Endothelial cell (in vitro differentiated cells): Measurements from ENCODE around the gene CPSF7. TPM values are rescaled to one million over a fixed set of nuclear protein-coding genes. Genes with fewer than 3 reads are reported as not detected.

ENCODE experiments used
- DNase-seq: peaks from one replicate; pipeline ENCODE4 v3.0.0; 2021; ENCODE audit warnings: low spot score
- H3K27ac Mint-ChIP-seq: one replicate; pipeline ENCODE4 v1.8.0; 2021; ENCODE audit warnings: mixed read lengths, inconsistent platforms; ENCODE audit not compliant: unreplicated experiment
- H3K27me3 Mint-ChIP-seq: one replicate; pipeline ENCODE4 v1.8.0; 2021; ENCODE audit warnings: mild to moderate bottlenecking, moderate library complexity, mixed read lengths, inconsistent platforms; ENCODE audit not compliant: unreplicated experiment
- H3K36me3 Mint-ChIP-seq: one replicate; pipeline ENCODE4 v1.8.0; 2021; ENCODE audit warnings: mild to moderate bottlenecking, low read depth, mixed read lengths, inconsistent platforms; ENCODE audit not compliant: unreplicated experiment
- H3K4me1 Mint-ChIP-seq: one replicate; pipeline ENCODE4 v1.8.0; 2021; ENCODE audit warnings: mild to moderate bottlenecking, mixed read lengths, inconsistent platforms; ENCODE audit not compliant: unreplicated experiment
- H3K4me3 Mint-ChIP-seq: one replicate; pipeline ENCODE4 v1.8.0; 2021; ENCODE audit warnings: mild to moderate bottlenecking, mixed read lengths, inconsistent platforms; ENCODE audit not compliant: unreplicated experiment
- H3K9me3 Mint-ChIP-seq: one replicate; pipeline ENCODE4 v1.8.0; 2021; ENCODE audit warnings: mixed read lengths, inconsistent platforms; ENCODE audit not compliant: unreplicated experiment
- total RNA-seq: library from RNA; stranded (reverse); fragmentation: NEBNext Ultra II Directional; extraction: Animal tissue kit (Norgen Biotek cat#: 25700); gene quantifications from one replicate; pipeline ENCODE4 v1.2.1, GENCODE V29; 2021; ENCODE audit not compliant: unreplicated experiment
- TF ChIP-seq, protein P1 (sequence below): fragments of 200-600 bp; sonication (generic); IDR thresholded peaks from one replicate; pipeline ENCODE4 v1.5.0; 2021; ENCODE audit warnings: antibody characterized with exemption; ENCODE audit not compliant: unreplicated experiment

Gene CPSF7
- total RNA-seq, 1 donor from 2014 or later: 79.5 TPM

DNA sequence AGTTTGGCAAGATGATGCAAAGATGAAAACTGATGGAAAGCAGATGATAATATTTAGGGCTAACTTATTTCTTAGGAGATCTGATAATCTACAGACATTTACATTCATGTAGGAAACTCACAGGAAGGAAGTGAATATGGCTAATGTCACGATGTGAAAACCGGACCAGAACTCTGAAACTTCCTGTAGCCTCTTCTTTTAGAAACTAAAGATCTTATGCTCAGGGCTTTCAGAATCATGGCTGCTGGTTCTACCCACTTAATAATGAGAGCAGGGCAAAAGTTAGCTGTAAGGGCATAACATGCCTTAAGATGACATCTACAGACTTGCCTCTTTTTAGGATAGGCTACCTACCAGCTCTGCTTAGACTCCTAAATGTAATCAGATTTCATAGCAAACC, 15.2 kb downstream of the CPSF7 start:
- no peak overlapping the region for H3K27ac Mint-ChIP-seq
- DNase-seq: no peak
- no peak overlapping the region for H3K4me3 Mint-ChIP-seq
- H3K27me3 Mint-ChIP-seq: no peaks in the 10 kb centered on the region
- H3K9me3 Mint-ChIP-seq: no peaks in the 10 kb centered on the region
- peaks cover 47% of the 10 kb centered on the region for H3K36me3 Mint-ChIP-seq
- no peaks in the 10 kb centered on the region for H3K4me1 Mint-ChIP-seq
- TF ChIP-seq, protein P1, sequence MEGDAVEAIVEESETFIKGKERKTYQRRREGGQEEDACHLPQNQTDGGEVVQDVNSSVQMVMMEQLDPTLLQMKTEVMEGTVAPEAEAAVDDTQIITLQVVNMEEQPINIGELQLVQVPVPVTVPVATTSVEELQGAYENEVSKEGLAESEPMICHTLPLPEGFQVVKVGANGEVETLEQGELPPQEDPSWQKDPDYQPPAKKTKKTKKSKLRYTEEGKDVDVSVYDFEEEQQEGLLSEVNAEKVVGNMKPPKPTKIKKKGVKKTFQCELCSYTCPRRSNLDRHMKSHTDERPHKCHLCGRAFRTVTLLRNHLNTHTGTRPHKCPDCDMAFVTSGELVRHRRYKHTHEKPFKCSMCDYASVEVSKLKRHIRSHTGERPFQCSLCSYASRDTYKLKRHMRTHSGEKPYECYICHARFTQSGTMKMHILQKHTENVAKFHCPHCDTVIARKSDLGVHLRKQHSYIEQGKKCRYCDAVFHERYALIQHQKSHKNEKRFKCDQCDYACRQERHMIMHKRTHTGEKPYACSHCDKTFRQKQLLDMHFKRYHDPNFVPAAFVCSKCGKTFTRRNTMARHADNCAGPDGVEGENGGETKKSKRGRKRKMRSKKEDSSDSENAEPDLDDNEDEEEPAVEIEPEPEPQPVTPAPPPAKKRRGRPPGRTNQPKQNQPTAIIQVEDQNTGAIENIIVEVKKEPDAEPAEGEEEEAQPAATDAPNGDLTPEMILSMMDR: no peak

DNA sequence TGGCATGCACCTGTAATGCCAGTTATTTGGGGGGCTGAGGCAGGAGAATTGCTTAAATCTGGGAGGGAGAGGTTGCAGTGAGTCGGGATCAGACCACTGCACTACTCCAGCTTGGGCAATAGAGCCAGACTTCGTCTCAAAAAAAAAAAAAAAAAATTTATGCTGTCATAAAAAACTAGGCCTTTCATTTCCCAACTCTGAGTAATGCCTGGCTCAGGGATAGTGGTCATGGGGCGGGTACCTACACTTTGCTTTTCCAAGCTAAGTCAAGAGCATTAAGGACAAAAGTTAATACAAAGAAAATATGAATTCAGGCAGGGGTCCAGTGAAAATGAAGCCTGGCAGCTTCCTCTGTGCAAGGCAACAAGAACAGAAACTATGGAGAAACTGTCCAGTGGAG, 16.3 kb downstream of the CPSF7 start:
- no peaks in the 10 kb centered on the region for H3K27me3 Mint-ChIP-seq
- no peaks in the 10 kb centered on the region for H3K9me3 Mint-ChIP-seq
- no peak for DNase-seq
- TF ChIP-seq, protein P1: no peak
- H3K27ac Mint-ChIP-seq: no peak overlapping the region
- H3K36me3 Mint-ChIP-seq: peaks cover 45% of the 10 kb centered on the region
- no peaks in the 10 kb centered on the region for H3K4me1 Mint-ChIP-seq
- no peak overlapping the region for H3K4me3 Mint-ChIP-seq

- Mint-ChIP-seq H3K27ac (no peak overlapping the region), H3K36me3 (peaks cover 53% of the 10 kb centered on the region), H3K9me3 (no peaks in the 10 kb centered on the region), H3K27me3 (peaks cover 1% of the 10 kb centered on the region), H3K4me3 (no peak overlapping the region), H3K4me1 (peaks cover 3% of the 10 kb centered on the region)
- DNase-seq: no peak
- TF ChIP-seq, protein P1: no peak
Measured at GRCh38 chr11:61411589-61411988, 18.2 kb downstream of the CPSF7 start.

DNA sequence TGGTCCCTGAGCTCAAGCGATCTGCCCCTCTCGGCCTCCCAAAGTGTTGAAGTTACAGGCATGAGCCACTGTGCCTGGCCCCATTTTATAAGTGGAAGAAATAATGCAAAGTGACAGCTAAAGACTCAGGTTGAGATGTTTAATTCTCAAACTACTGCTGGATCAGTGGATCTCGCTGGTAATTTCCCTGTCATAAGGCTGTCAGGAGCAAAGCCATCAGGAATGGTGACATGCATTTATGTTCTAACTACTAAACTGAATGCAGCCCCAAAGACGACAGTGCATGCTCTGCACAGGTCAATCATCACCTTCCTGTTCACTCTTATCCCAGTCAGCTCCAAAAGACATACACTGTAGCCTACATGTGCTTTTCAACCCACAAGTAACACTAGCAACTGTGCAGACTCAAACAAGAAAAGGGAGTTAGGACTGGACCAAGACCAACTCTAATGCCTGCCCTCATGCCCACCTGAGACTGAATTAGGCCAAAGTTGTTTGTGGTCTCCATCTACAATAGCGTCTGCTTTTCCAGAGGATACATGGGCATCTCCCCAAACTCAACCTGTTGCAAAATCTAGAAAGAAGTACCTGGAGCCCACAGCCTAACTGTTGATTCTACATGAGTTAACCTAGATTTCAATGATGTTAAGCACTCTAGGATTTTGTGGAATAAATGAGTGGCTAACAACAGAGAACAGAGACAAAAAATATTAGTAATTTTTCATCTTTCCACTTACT, 22.6 kb downstream of the CPSF7 start:
- Mint-ChIP-seq H3K4me1 (peaks cover 10% of the 10 kb centered on the region), H3K4me3 (no peak overlapping the region), H3K9me3 (no peaks in the 10 kb centered on the region), H3K36me3 (peaks cover 48% of the 10 kb centered on the region), H3K27me3 (peaks cover 4% of the 10 kb centered on the region), H3K27ac (no peak overlapping the region)
- no peak for DNase-seq
- TF ChIP-seq, protein P1: no peak

DNA sequence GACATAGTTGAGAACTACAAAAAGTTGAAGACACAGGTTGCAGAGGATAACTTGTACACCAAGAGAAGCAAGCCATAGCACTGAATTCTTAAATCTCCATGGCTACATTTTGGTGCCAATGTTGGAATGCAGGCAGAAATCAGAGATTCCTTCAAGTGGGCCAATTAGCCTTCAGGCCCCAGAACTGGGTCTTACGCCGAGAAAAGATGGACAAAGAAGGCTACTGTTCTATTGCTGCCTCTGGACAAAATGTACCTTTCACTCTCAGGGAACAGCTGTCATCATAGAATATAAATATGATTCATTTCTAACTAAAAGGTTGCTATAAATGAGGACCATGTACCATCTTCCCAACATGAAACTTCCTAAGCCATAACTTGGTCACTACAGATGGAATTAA, 23.7 kb downstream of the CPSF7 start:
- Mint-ChIP-seq H3K36me3 (peaks cover 39% of the 10 kb centered on the region), H3K9me3 (no peaks in the 10 kb centered on the region), H3K4me1 (peaks cover 13% of the 10 kb centered on the region), H3K27ac (no peak overlapping the region), H3K4me3 (no peak overlapping the region), H3K27me3 (peaks cover 4% of the 10 kb centered on the region)
- no peak for DNase-seq
- TF ChIP-seq, protein P1: no peak
